K562 (cell line): ENCODE measurements around the gene SH3BP2. TPM values are rescaled to one million over a fixed set of nuclear protein-coding genes. Genes with fewer than 3 reads are reported as not detected.

Experiments
- CHD4 ChIP-seq: fragments of 200-600 bp; sonication (generic); IDR thresholded peaks from 3 replicates; pipeline ENCODE4 v1.6.1; 2012; ENCODE audit warnings: low read depth, mild to moderate bottlenecking, mixed read lengths, low read length, inconsistent platforms; ENCODE audit not compliant: insufficient read depth, insufficient replicate concordance, poor library complexity, severe bottlenecking
- CHD7 ChIP-seq: fragments of 200-600 bp; sonication (generic); IDR thresholded peaks from one replicate; pipeline ENCODE4 v1.6.1; 2012; ENCODE audit warnings: mild to moderate bottlenecking, low read depth, low read length, inconsistent platforms
- E2F4 ChIP-seq: sonication (generic); formaldehyde crosslinking; IDR thresholded peaks from 2 replicates; pipeline ENCODE4 v1.8.0; 2022; ENCODE audit warnings: mild to moderate bottlenecking, low read depth, missing genetic modification reagents
- EZH2 ChIP-seq: IDR thresholded peaks from 2 replicates; pipeline ENCODE4 v1.6.1; 2012; ENCODE audit warnings: low read depth, mild to moderate bottlenecking, inconsistent platforms, low read length, borderline replicate concordance
- KAT7 ChIP-seq: sonication (generic); formaldehyde crosslinking; IDR thresholded peaks from 2 replicates; pipeline ENCODE4 v1.8.0; 2022; ENCODE audit warnings: missing genetic modification reagents, mild to moderate bottlenecking, borderline replicate concordance
- KDM2B ChIP-seq: fragments of 250-450 bp; sonication (Bioruptor Pico); IDR thresholded peaks from 2 replicates; pipeline ENCODE4 v1.8.0; 2021; ENCODE audit warnings: mild to moderate bottlenecking, moderate library complexity
- polyA plus RNA-seq, 8 experiments: library from polyadenylated mRNA; depleted of rRNA in 4 of 8; stranded (reverse) in 5 of 8; unstranded in 3 of 8; fragments of >200 nt; fragmentation: Nextera tagmentation in 2 of 8; fragmentation: Illumina TruSeq in 1 of 8; extraction: Ambion mirVana in 2 of 8; extraction: Trizol in 1 of 8; gene quantifications; 2 replicates each; pipeline versions ENCODE4 v1.2.1 to v1.2.3, GENCODE V29; 2011 to 2014; ENCODE audit warnings: inconsistent platforms in 1 of 8, missing spikeins in 1 of 8
- total RNA-seq, 7 experiments: library from RNA; depleted of rRNA in 6 of 7; stranded (reverse); fragments of >200 nt in 6 of 7; fragmentation: Illumina TruSeq in 2 of 7; extraction: Trizol in 2 of 7; gene quantifications; 2 replicates each; pipeline versions ENCODE4 v1.2.1 to v1.2.3, GENCODE V29; 2011 to 2021; ENCODE audit warnings: low replicate concordance in 1 of 7

Gene SH3BP2
- total and polyA plus RNA-seq, 9 of the 15 experiments (the other 6 are each of a cell fraction or from before 2014, with no cell fraction given): 0.34 to 16.0 (median 5.1) TPM

- no peak for TF ChIP-seq CHD7
- TF ChIP-seq CHD4: no peak
- no peak for TF ChIP-seq KAT7
- TF ChIP-seq KDM2B (CRISPR knock-in tag): no peak
- no peak for TF ChIP-seq EZH2
- no peak for TF ChIP-seq E2F4 (CRISPR knock-in tag)
These were observed 31.5 kb downstream of the SH3BP2 start (continued) for GRCh38 chr4:2824329-2824835.
